ENCODE measurements around the gene ARL11.

DNA sequence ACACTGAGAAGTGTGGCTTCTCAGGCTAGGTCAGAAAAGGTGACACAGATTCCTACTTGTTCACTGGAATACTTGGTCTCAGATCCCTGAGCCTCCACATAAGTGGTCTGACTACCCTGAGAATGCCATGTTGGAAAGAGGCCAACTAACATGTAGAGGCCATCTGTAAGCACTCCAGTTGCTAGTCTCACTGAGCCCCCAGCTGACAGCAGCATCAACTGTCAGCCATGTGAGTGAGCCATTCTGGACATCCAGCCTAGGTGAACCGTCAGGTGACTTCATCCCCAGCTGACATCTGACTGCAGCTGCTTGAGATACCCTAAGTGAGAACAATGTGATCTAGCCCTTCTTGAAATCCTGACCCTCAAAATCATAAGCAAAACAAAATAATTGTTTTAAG lies 18.1 kb upstream of the ARL11 start:
- TF ChIP-seq, protein P1, sequence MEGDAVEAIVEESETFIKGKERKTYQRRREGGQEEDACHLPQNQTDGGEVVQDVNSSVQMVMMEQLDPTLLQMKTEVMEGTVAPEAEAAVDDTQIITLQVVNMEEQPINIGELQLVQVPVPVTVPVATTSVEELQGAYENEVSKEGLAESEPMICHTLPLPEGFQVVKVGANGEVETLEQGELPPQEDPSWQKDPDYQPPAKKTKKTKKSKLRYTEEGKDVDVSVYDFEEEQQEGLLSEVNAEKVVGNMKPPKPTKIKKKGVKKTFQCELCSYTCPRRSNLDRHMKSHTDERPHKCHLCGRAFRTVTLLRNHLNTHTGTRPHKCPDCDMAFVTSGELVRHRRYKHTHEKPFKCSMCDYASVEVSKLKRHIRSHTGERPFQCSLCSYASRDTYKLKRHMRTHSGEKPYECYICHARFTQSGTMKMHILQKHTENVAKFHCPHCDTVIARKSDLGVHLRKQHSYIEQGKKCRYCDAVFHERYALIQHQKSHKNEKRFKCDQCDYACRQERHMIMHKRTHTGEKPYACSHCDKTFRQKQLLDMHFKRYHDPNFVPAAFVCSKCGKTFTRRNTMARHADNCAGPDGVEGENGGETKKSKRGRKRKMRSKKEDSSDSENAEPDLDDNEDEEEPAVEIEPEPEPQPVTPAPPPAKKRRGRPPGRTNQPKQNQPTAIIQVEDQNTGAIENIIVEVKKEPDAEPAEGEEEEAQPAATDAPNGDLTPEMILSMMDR (IDR thresholded peaks at IDR 0.05) = no peak
- no peak for TF ChIP-seq POLR2A (IDR thresholded peaks at IDR 0.05)

Data from suprapubic skin (tissue), 3 donors.